GM12878 (cell line): ENCODE results near the gene NAV2.

Source experiments
- CBFB ChIP-seq: IDR thresholded peaks from 2 replicates; pipeline ENCODE4 v1.6.1; 2016; ENCODE audit warnings: antibody characterized with exemption, low read depth
- CBX5 ChIP-seq: sonication (generic); IDR thresholded peaks from 2 replicates; pipeline ENCODE4 v1.6.1; 2016; ENCODE audit warnings: low read depth, moderate library complexity, mild to moderate bottlenecking, inconsistent platforms
- CREB1 ChIP-seq: IDR thresholded peaks from 2 replicates; pipeline ENCODE4 v1.6.1; 2012; ENCODE audit warnings: low read depth, mild to moderate bottlenecking, inconsistent platforms
- ETV6 ChIP-seq, 2 experiments: fragments of 450-650 bp in 1 of 2; IDR thresholded peaks in 1 of 2; conservative IDR thresholded peaks in 1 of 2; 2 replicates each; pipeline ENCODE4 v1.6.1; 2014; ENCODE audit warnings: antibody characterized with exemption in 1 of 2, borderline replicate concordance in 1 of 2, low read depth in 1 of 2, mild to moderate bottlenecking in 1 of 2, moderate library complexity in 1 of 2
- FOXK2 ChIP-seq: fragments of 450-650 bp; IDR thresholded peaks from 2 replicates; pipeline ENCODE4 v1.6.1; 2017; ENCODE audit warnings: mild to moderate bottlenecking, moderate library complexity
- RAD21 ChIP-seq: IDR thresholded peaks from 2 replicates; pipeline ENCODE4 v1.6.1; 2011; ENCODE audit warnings: mild to moderate bottlenecking, low read depth, low read length, moderate library complexity; ENCODE audit not compliant: insufficient read depth
- SREBF2 ChIP-seq: IDR thresholded peaks from 2 replicates; pipeline ENCODE4 v1.6.1; 2012; ENCODE audit warnings: mild to moderate bottlenecking, low read length
- TAF1 ChIP-seq: IDR thresholded peaks from 2 replicates; pipeline ENCODE4 v1.6.1; 2011; ENCODE audit warnings: mild to moderate bottlenecking, low read depth, low read length, borderline replicate concordance
- TCF3 ChIP-seq: IDR thresholded peaks from 2 replicates; pipeline ENCODE4 v1.6.1; 2012; ENCODE audit warnings: low read depth, mild to moderate bottlenecking, low read length, borderline replicate concordance; ENCODE audit not compliant: insufficient read depth
- TF ChIP-seq, protein P1 (sequence below): fragments of 450-650 bp; IDR thresholded peaks from 2 replicates; pipeline ENCODE4 v1.6.1; 2017; ENCODE audit warnings: mild to moderate bottlenecking
- TF ChIP-seq, protein P2 (sequence below), 3 experiments: IDR thresholded peaks in 2 of 3; conservative IDR thresholded peaks in 1 of 3; 2 replicates each; pipeline ENCODE4 v1.5.1; 2011; ENCODE audit warnings: low read depth in 3 of 3, low read length in 3 of 3, mild to moderate bottlenecking in 3 of 3, control low read depth in 2 of 3, moderate library complexity in 2 of 3, inconsistent platforms in 1 of 3, mixed read lengths in 1 of 3; ENCODE audit not compliant: control insufficient read depth in 2 of 3, insufficient read depth in 1 of 3; ENCODE audit errors: extremely low read depth in 1 of 3
- TF ChIP-seq, protein P3 (sequence below): IDR thresholded peaks from 2 replicates; pipeline ENCODE4 v1.6.1; 2012; ENCODE audit warnings: low read length, inconsistent platforms

DNA sequence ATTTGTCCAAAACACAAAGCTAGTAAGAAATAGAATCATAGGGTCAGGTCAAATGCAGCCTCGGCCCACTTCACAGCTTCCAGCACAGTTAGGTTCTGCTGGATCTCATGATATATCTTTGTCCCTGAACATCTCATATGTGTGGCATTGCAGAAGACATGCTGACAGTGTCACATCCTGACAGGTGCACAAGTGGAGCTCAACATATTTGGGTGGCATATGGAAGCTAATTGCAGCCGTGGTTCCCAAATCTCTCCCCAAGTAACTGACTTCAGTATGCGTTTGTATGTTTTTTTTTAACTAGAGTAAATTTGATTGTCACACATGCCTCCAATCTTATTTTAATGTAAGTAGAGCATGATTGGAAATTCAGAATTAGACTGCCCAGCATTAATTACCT lies 33.4 kb downstream of the NAV2 start:
- TF ChIP-seq, protein P1, sequence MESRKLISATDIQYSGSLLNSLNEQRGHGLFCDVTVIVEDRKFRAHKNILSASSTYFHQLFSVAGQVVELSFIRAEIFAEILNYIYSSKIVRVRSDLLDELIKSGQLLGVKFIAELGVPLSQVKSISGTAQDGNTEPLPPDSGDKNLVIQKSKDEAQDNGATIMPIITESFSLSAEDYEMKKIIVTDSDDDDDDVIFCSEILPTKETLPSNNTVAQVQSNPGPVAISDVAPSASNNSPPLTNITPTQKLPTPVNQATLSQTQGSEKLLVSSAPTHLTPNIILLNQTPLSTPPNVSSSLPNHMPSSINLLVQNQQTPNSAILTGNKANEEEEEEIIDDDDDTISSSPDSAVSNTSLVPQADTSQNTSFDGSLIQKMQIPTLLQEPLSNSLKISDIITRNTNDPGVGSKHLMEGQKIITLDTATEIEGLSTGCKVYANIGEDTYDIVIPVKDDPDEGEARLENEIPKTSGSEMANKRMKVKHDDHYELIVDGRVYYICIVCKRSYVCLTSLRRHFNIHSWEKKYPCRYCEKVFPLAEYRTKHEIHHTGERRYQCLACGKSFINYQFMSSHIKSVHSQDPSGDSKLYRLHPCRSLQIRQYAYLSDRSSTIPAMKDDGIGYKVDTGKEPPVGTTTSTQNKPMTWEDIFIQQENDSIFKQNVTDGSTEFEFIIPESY = no peak
- TF ChIP-seq RAD21 (no peak), CBX5 (no peak), CBFB (no peak), TCF3 (no peak), TAF1 (no peak), ETV6 (conservative IDR thresholded peaks at IDR 0.05 in 1 of 2, IDR thresholded peaks at IDR 0.05 in 1 of 2; ENCODE audit: borderline replicate concordance in 1 of 2, low read depth in 1 of 2) (no peak), SREBF2 (no peak), CREB1 (no peak), FOXK2 (no peak)
- TF ChIP-seq, protein P2, sequence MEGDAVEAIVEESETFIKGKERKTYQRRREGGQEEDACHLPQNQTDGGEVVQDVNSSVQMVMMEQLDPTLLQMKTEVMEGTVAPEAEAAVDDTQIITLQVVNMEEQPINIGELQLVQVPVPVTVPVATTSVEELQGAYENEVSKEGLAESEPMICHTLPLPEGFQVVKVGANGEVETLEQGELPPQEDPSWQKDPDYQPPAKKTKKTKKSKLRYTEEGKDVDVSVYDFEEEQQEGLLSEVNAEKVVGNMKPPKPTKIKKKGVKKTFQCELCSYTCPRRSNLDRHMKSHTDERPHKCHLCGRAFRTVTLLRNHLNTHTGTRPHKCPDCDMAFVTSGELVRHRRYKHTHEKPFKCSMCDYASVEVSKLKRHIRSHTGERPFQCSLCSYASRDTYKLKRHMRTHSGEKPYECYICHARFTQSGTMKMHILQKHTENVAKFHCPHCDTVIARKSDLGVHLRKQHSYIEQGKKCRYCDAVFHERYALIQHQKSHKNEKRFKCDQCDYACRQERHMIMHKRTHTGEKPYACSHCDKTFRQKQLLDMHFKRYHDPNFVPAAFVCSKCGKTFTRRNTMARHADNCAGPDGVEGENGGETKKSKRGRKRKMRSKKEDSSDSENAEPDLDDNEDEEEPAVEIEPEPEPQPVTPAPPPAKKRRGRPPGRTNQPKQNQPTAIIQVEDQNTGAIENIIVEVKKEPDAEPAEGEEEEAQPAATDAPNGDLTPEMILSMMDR (IDR thresholded peaks at IDR 0.05 in 2 of 3, conservative IDR thresholded peaks at IDR 0.05 in 1 of 3; ENCODE audit: control insufficient read depth in 2 of 3, extremely low read depth in 1 of 3, insufficient read depth in 1 of 3, low read depth in 3 of 3, low read length in 3 of 3) = no peak
- TF ChIP-seq, protein P3, sequence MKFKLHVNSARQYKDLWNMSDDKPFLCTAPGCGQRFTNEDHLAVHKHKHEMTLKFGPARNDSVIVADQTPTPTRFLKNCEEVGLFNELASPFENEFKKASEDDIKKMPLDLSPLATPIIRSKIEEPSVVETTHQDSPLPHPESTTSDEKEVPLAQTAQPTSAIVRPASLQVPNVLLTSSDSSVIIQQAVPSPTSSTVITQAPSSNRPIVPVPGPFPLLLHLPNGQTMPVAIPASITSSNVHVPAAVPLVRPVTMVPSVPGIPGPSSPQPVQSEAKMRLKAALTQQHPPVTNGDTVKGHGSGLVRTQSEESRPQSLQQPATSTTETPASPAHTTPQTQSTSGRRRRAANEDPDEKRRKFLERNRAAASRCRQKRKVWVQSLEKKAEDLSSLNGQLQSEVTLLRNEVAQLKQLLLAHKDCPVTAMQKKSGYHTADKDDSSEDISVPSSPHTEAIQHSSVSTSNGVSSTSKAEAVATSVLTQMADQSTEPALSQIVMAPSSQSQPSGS = no peak
